ENCODE data around the gene RASA3.

RASA3 gene

DNA sequence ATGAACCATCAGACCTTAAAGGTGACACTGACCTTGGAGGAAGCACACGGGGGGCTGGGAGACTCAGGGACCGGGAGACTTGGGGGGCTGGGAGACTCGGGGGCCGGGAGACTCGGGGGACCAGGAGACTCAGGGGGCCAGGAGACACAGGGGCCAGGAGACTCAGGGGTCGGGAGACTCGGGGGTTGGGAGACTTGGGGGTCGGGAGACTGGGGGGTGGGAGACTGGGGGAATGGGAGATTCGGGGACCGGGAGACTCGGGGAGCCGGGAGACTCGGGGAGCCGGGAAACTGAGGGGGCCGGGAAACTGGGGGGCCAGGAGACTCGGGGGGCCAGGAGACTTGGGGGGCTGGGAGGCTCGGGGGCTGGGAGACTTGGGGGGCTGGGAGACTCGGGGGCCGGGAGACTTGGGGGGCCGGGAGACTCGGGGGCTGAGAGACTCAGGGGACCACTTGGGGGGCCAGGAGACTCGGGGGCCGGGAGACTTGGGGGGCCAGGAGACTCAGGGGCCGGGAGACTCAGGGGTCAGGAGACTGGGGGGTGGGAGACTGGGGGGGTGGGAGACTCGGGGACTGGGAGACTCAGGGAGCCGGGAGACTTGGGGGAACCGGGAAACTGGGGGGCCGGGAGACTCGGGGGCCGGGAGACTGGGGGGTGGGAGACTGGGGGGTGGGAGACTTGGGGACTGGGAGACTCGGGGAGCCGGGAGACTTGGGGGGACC, 62.9 kb downstream of the RASA3 start:
- TF ChIP-seq, protein P1, sequence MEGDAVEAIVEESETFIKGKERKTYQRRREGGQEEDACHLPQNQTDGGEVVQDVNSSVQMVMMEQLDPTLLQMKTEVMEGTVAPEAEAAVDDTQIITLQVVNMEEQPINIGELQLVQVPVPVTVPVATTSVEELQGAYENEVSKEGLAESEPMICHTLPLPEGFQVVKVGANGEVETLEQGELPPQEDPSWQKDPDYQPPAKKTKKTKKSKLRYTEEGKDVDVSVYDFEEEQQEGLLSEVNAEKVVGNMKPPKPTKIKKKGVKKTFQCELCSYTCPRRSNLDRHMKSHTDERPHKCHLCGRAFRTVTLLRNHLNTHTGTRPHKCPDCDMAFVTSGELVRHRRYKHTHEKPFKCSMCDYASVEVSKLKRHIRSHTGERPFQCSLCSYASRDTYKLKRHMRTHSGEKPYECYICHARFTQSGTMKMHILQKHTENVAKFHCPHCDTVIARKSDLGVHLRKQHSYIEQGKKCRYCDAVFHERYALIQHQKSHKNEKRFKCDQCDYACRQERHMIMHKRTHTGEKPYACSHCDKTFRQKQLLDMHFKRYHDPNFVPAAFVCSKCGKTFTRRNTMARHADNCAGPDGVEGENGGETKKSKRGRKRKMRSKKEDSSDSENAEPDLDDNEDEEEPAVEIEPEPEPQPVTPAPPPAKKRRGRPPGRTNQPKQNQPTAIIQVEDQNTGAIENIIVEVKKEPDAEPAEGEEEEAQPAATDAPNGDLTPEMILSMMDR (conservative IDR thresholded peaks at IDR 0.05; ENCODE audit: low read depth, low read length), result no peak
- no peak overlapping the region for H3K4me3 ChIP-seq (ENCODE audit: low read length)
- DNase-seq (ENCODE audit: low read depth), result no peak

DNA sequence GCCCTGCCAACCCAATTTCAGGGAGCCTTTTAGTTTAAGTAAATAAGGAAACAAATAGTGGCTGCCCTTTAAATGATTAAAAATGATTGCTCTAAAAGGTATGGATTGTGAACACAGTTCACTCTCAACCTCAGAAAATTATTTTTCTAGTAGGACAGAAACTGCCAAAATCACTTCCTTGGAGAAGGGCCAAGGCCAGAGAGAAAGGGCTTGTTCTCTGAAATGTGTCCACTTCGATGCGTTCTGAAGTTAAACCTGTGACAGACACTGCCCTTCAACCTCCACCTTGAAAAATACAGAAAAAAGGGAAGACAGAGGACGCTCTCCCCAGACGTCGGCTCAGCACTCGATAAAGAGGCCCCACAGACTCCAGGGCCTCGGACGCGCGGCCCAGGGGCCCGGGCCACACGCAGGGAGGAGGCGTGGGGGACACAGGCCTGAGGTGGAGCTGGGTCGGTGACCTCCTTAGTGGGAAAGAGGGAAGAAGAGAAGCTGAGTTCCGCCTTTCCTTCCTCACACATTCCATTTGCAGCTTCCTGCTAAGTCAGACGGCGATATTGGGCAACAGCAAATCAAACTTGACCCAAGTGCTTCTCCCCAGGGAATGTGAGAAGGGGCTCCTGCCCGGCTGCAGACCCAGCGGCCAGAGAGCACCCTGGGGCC, 63.6 kb downstream of the RASA3 start:
- H3K4me3 ChIP-seq (ENCODE audit: low read length), result no peak overlapping the region
- TF ChIP-seq, protein P1 (conservative IDR thresholded peaks at IDR 0.05; ENCODE audit: low read depth, low read length), result no peak
- DNase-seq (ENCODE audit: low read depth), result no peak

DNA sequence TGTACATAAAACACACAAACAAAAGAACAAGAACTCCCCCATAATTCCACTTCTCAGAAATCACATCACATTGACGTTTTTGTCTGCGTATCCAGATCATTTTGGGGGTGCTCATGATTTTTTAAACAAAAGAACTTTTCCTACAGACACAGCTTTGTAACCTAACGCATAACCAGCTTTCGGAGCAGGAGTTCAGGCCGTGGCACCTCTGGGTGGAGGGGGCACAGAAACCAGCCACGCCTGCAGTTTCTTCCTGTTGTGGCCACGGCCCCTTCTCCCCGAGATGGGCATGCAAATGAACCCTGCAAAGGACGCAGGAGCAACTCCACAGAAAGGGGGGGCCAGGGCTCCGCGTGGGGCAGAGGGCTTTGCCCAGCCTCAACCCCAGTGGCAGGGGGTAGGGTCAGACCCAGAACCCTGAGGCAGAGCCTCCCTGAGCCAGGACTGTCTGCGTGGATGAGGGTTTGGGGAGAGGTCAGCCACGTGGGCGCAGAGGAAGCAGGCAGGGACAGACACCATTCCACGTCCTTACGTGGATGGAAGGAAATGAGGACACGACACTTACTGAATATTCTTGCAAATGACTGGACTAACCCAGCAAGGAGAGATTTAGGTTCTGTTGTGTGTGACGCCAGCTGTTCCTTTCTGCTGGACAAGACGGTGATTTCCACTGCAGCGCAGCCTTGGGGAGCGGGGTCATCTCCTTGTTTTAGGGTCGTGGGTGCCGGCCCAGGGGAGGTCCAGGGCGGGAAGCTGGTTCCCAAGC, 64.4 kb downstream of the RASA3 start:
- DNase-seq (ENCODE audit: low read depth), result no peak
- H3K4me3 ChIP-seq (ENCODE audit: low read length), result no peak overlapping the region
- TF ChIP-seq, protein P1 (conservative IDR thresholded peaks at IDR 0.05; ENCODE audit: low read depth, low read length), result no peak

DNA sequence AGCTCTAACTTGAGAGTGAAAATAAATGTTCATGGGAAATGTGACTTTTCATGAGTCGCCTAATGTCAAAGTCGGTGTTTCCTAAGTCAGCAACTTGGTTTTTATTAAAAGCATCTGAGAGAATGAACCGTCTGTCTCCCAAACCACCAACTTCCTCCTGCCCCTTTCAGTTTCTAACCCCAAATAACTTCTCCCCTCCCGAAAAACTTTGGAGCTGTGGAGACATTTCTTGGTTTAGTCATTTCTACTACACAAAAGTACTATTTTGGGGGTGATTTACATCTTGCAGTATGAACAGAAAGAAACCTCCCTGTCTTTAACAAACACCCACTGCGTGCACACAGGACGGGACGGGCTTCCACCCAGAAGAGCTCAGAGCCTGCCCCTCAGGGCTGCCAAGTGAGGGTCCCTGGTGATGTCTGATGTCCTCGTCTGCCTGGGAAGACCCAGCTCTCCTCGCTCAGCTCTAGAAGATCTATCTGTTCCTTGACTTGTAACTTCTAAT, 65.0 kb downstream of the RASA3 start:
- H3K4me3 ChIP-seq (ENCODE audit: low read length), result no peak overlapping the region
- no peak for DNase-seq (ENCODE audit: low read depth)
- TF ChIP-seq, protein P1 (conservative IDR thresholded peaks at IDR 0.05; ENCODE audit: low read depth, low read length), result no peak

DNA sequence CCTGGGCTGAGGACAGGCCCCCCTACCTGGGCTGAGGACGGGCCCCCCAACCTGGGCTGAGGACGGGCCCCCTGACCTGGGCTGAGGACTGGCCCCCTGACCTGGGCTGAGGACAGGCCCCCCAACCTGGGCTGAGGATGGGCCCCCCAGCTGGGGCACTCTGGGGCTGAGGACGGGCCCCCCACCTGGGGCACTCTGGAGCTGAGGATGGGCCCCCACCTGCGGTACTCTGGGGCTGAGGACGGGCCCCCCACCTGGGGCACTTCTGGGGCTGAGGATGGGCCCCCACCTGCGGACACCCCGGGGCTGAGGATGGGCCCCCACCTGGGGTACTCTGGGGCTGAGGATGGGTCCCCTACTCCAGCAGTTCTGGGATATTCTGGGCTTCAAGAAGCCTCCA, 65.5 kb downstream of the RASA3 start:
- DNase-seq (ENCODE audit: low read depth), result no peak
- TF ChIP-seq, protein P1 (conservative IDR thresholded peaks at IDR 0.05; ENCODE audit: low read depth, low read length), result no peak
- H3K4me3 ChIP-seq (ENCODE audit: low read length), result no peak overlapping the region

DNA sequence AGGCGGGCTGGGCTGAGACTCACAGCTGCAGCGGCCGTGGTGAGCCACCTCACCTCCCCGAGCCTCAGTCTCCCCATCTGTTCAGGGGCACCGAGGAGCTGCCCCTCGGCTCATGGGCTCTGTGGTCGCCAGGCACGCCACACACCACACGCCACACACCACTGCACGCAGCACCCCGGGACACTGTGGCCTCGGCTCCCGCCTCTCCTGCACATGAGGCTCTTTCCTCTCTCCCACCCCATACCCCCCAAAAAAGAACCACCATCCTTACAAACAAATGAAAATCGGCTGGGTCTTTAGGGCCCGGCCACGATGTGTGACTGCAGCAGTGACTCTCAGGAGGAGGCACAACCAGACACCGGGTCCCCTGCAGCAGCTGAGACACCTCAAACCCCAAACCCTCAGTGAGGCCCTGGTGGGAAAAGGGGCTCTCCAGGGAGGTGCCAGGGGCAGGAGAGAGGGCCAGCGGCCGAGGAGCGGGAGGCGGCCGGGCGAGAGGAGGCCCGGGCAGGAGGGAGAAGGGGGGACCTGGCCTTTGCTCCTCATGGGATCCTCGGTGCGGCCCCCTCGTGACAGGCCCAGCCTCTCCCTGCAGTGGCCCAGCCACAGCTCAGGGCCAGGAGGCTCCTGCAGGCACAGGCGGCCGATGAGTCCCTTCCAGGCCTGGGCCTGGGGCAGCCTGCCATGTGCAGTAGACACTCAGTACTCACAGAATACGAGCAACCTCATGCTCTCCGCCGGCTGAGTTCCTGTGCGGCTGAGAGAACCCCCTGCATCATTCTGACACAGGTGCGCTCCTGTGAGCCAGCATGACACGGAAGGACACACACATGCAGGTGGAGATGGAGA, 66.3 kb downstream of the RASA3 start:
- no peak overlapping the region for H3K4me3 ChIP-seq (ENCODE audit: low read length)
- TF ChIP-seq, protein P1 (conservative IDR thresholded peaks at IDR 0.05; ENCODE audit: low read depth, low read length), result no peak
- DNase-seq (ENCODE audit: low read depth), result no peak

All from retinal pigment epithelial cell (primary cell).